Spleen (tissue), 11 donors: ENCODE measurements around the gene LMX1A. TPM values are rescaled to one million over a fixed set of nuclear protein-coding genes. Genes with fewer than 3 reads are reported as not detected.

Source experiments
- DNase-seq: peaks from one replicate; pipeline ENCODE4 v3.0.0-alpha.2; 2020
- H3K27ac ChIP-seq, 8 donors: fragments of 200-600 bp; sonication (generic) in 7 of 8; 1 replicate in 4 of 8; 2 replicates in 4 of 8; pipeline versions ENCODE4 v1.5.0 to v1.8.0; 2016 to 2021; ENCODE audit warnings: inconsistent platforms in 4 of 8, mild to moderate bottlenecking in 4 of 8, moderate library complexity in 1 of 8
- H3K27me3 ChIP-seq, 7 donors: fragments of 200-600 bp; sonication (generic) in 6 of 7; replicated peaks in 1 of 7; 1 replicate in 4 of 7; 2 replicates in 3 of 7; pipeline versions ENCODE4 v1.5.0 to v1.8.0; 2016 to 2021; ENCODE audit warnings: inconsistent platforms in 3 of 7, mild to moderate bottlenecking in 1 of 7
- H3K36me3 ChIP-seq, 6 donors: fragments of 200-600 bp; sonication (generic) in 5 of 6; 1 replicate in 4 of 6; 2 replicates in 2 of 6; pipeline versions ENCODE4 v1.5.0 to v1.8.0; 2016 to 2021; ENCODE audit warnings: inconsistent platforms in 2 of 6
- H3K4me1 ChIP-seq, 6 donors: fragments of 200-600 bp; sonication (generic) in 5 of 6; 1 replicate in 3 of 6; 2 replicates in 3 of 6; pipeline versions ENCODE4 v1.5.0 to v1.8.0; 2016 to 2021; ENCODE audit warnings: inconsistent platforms in 3 of 6
- H3K4me3 ChIP-seq, 8 donors: fragments of 200-600 bp; sonication (generic) in 7 of 8; 1 replicate in 4 of 8; 2 replicates in 4 of 8; pipeline versions ENCODE4 v1.5.0 to v1.8.0; 2016 to 2021; ENCODE audit warnings: inconsistent platforms in 4 of 8, mild to moderate bottlenecking in 4 of 8, moderate library complexity in 2 of 8
- H3K9me3 ChIP-seq, 8 donors: fragments of 200-600 bp; sonication (generic) in 7 of 8; 1 replicate in 4 of 8; 2 replicates in 4 of 8; pipeline versions ENCODE4 v1.5.0 to v1.8.0; 2016 to 2021; ENCODE audit warnings: inconsistent platforms in 4 of 8
- POLR2A ChIP-seq, 3 donors: fragments of 450-650 bp; IDR thresholded peaks; one replicate each; pipeline ENCODE4 v1.5.1; 2017; ENCODE audit warnings: antibody characterized with exemption in 3 of 3, mild to moderate bottlenecking in 1 of 3
- POLR2AphosphoS5 ChIP-seq, 3 donors: sonication (generic); formaldehyde crosslinking; IDR thresholded peaks; one replicate each; pipeline ENCODE4 v1.5.1; 2017; ENCODE audit warnings: antibody characterized with exemption in 3 of 3
- WGBS, 5 donors: extraction: QIAGEN DNeasy Blood & Tissue Kit in 3 of 5; methylation state at CpG; one replicate each; pipeline versions ENCODE4 v1.1.5 to v1.1.7; 2013 to 2018; 5-methylcytosine and 5-hydroxymethylcytosine counted together
- intact Hi-C: fragments of 100-400 bp; cut with DNase I; formaldehyde crosslinking; loops from one replicate; pipeline ENCODE4 v1.15.0; 2023; ENCODE audit warnings: low total_unique reads
- polyA plus RNA-seq, 3 donors: library from polyadenylated mRNA; stranded (reverse); fragments of 200-250 nt; gene quantifications; one replicate each; pipeline ENCODE4 v1.2.1, GENCODE V29; 2013
- total RNA-seq, 7 donors: library from RNA; depleted of rRNA in 3 of 7; stranded (reverse); fragments of >200 nt in 3 of 7; fragmentation: NEBNext Ultra II Directional in 4 of 7; extraction: Animal tissue kit (Norgen Biotek cat#: 25700) in 4 of 7; gene quantifications; one replicate each; pipeline versions ENCODE4 v1.1.0 to v1.2.1, GENCODE V29; 2016 to 2021
- TF ChIP-seq, protein P1 (sequence below), 11 experiments: fragments of 200-600 bp in 7 of 11; fragments of 450-650 bp in 4 of 11; sonication (generic) in 4 of 11; IDR thresholded peaks in 8 of 11; conservative IDR thresholded peaks in 3 of 11; 1 replicate in 7 of 11; 2 replicates in 4 of 11; pipeline versions ENCODE4 v1.4.0 to v1.8.0; 2016 to 2021; ENCODE audit warnings: antibody characterized with exemption in 11 of 11, inconsistent platforms in 4 of 11, mild to moderate bottlenecking in 1 of 11
- donor health status: healthy with polysubstance abuse.
- donor health status: DM: no; HTN: no; CAD: no; lungs with moderate emphysema.
- donor health status: DM: no; HTN: no; CAD: no.
- donor health status: Bipolar disorder and iron deficiency.
- donor health status: healthy.
- donor health status: DM: no; HTN: no; CAD: no.
- donor health status: DM: yes; HTN: yes; CAD: no.

Gene LMX1A
- total and polyA plus RNA-seq, 10 donors: not detected

DNA sequence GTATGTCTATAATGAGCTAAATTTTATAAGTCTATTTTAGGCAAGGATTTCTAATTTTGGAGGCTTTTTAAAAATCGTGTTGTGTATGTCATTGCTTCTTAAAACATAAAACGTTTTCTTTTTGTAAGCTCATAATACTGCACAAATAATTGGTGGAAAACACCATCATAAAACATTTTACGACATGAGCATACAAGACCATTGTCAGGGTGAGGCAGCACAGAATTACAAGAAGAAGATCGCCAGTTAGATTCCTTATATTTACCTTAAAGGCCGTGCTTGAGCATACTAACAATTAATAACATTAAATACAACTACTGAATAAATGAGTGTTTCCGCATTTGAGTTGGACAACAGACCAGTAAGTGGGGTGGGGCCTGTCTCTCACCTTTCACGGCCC, 19.1 kb upstream of the LMX1A start:
- 20 to 27% (median 26%) methylated on average over 7 of the region's 7 CpGs for WGBS, 5 donors

DNA sequence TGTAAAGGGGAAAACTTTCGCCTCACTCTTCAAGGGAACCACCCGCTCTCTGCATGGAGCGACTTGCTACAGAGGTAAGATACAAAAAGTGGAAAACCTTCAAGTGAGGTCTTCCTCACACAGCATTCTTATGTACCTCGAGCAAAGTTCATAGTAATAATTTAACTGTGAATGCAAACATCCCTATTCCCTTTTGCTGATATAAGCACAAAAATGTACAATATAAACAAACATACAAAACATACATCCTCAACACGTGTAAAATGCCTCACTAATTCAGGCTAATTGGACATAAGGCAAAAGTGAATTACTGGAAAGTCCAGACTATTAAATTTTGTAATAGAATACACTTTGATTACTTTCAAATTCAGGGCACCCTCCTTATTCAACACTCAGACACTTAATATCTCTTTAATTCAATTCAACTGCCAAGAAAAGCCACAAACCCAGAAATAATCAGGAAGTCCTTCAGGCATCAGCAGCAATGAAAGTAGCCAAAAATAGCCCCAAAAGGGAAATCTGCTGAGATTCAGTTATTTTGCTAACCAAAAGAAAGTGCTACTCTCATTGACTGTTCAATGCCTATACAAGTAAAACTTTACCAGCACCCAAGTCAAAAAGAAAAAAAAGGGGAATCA, 15.2 kb upstream of the LMX1A start:
- intact Hi-C loops: no loop called here
- no peak overlapping the region for H3K27ac ChIP-seq
- 15 to 27% (median 24%) methylated on average over 5 of the region's 5 CpGs for WGBS, 5 donors
- no peak for DNase-seq
- H3K36me3 ChIP-seq: no peaks in the 10 kb centered on the region
- H3K9me3 ChIP-seq: no peaks in the 10 kb centered on the region
- no peak overlapping the region for H3K4me3 ChIP-seq
- H3K4me1 ChIP-seq: peaks cover 9 to 44% (median 27%) of the 10 kb centered on the region in 6 donors
- peaks cover 0 to 89% (median 33%) of the 10 kb centered on the region in 7 donors for H3K27me3 ChIP-seq
- TF ChIP-seq, protein P1, sequence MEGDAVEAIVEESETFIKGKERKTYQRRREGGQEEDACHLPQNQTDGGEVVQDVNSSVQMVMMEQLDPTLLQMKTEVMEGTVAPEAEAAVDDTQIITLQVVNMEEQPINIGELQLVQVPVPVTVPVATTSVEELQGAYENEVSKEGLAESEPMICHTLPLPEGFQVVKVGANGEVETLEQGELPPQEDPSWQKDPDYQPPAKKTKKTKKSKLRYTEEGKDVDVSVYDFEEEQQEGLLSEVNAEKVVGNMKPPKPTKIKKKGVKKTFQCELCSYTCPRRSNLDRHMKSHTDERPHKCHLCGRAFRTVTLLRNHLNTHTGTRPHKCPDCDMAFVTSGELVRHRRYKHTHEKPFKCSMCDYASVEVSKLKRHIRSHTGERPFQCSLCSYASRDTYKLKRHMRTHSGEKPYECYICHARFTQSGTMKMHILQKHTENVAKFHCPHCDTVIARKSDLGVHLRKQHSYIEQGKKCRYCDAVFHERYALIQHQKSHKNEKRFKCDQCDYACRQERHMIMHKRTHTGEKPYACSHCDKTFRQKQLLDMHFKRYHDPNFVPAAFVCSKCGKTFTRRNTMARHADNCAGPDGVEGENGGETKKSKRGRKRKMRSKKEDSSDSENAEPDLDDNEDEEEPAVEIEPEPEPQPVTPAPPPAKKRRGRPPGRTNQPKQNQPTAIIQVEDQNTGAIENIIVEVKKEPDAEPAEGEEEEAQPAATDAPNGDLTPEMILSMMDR (IDR thresholded peaks at IDR 0.05 in 8 of 11, conservative IDR thresholded peaks at IDR 0.05 in 3 of 11): no peak
- TF ChIP-seq POLR2A (IDR thresholded peaks at IDR 0.05): no peak

More for the DNA sequence above, 19.1 kb upstream of the LMX1A start:
- no peaks in the 10 kb centered on the region for H3K9me3 ChIP-seq
- peaks cover 9 to 40% (median 31%) of the 10 kb centered on the region in 6 donors for H3K4me1 ChIP-seq
- no peaks in the 10 kb centered on the region for H3K36me3 ChIP-seq
- no peak for TF ChIP-seq POLR2AphosphoS5 (IDR thresholded peaks at IDR 0.05)
- TF ChIP-seq, protein P1 (IDR thresholded peaks at IDR 0.05 in 8 of 11, conservative IDR thresholded peaks at IDR 0.05 in 3 of 11): no peak
- TF ChIP-seq POLR2A (IDR thresholded peaks at IDR 0.05): no peak
- DNase-seq: no peak
- H3K4me3 ChIP-seq: peak overlapping the region in 7 of 8 donors; percentile 4 to 61 (median 23)
- peak overlapping the region in 7 of 8 donors; percentile 63 to 87 (median 74) for H3K27ac ChIP-seq
- peaks cover 0 to 71% (median 33%) of the 10 kb centered on the region in 7 donors for H3K27me3 ChIP-seq
- intact Hi-C loops: no loop called here

DNA sequence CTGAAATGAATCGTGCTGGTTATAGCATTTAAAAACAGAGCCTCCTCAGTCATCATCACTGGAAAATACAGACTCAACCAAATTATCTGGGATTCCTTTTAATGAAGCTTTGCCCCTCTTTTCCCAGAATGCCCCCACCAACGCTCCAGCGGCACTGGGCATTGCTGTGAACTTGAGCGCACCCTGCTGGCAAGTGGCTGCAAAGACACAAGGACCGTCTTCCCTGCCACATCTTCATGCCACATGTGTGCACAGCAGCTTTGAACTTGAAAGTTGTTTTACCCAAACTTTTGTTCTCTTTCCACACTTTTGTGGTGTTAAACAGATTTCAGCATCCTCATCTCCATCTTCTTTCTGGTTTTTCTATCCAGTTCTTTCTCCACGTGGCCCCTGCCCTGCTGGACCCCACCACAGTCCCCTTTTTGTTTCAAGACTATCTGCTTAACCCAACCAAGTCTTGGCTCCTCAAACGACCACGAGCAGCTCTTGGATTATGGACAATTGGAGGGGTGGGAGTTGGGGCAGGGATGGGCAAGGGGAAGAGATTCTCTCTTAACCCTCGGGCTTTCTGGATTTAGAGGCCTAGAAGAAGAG, 12.8 kb upstream of the LMX1A start:
- intact Hi-C loops: no loop called here
- H3K36me3 ChIP-seq: no peaks in the 10 kb centered on the region
- peaks cover 0 to 89% (median 12%) of the 10 kb centered on the region in 7 donors for H3K27me3 ChIP-seq
- no peak overlapping the region for H3K27ac ChIP-seq
- H3K4me1 ChIP-seq: peaks cover 0 to 24% (median 13%) of the 10 kb centered on the region in 6 donors
- 16 to 20% (median 19%) methylated on average over 9 of the region's 9 CpGs for WGBS, 5 donors
- no peak for TF ChIP-seq POLR2A (IDR thresholded peaks at IDR 0.05)
- TF ChIP-seq, protein P1 (IDR thresholded peaks at IDR 0.05 in 8 of 11, conservative IDR thresholded peaks at IDR 0.05 in 3 of 11): peak in 9 of 11 experiments; percentile 51 to 87 (median 80)
- TF ChIP-seq POLR2AphosphoS5 (IDR thresholded peaks at IDR 0.05): no peak
- no peaks in the 10 kb centered on the region for H3K9me3 ChIP-seq
- no peak overlapping the region for H3K4me3 ChIP-seq
- DNase-seq: peak; percentile 81

DNA sequence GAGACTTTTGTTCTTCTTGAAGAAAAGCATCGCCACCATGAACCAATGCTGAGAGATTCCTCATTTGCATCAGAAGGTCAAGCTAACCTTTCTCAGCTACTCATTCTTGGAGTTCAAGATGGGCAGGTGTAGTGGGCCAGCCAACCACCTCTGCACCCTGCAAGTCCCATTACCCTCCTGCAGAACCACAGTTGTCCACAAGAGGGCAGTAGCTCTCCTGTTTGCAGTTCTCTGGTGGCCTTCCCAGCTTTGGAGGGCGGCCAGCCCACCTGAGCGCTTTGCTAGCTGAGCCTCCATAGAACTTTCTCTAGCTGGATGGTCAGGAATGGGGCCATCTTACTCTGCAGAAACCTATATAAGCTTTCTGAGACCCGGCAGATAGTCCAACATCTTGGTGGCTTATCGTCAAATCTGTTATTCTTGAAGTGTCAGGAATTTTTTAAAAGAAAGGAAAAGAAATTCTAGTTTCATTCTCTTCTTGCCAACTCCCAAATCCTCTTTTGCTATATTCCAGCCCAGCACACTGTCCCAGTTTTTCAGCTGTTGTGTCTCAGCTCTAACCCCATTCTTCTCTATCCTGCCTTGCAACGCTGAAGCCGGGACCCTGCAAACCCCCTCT, 11.0 kb upstream of the LMX1A start:
- peak; percentile 80 for DNase-seq
- intact Hi-C loops: no loop called here
- TF ChIP-seq, protein P1 (IDR thresholded peaks at IDR 0.05 in 8 of 11, conservative IDR thresholded peaks at IDR 0.05 in 3 of 11): peak; percentile 39 to 96 (median 91)
- TF ChIP-seq POLR2AphosphoS5 (IDR thresholded peaks at IDR 0.05): no peak

More for the DNA sequence above, 11.0 kb upstream of the LMX1A start:
- H3K9me3 ChIP-seq: no peaks in the 10 kb centered on the region
- H3K36me3 ChIP-seq: no peaks in the 10 kb centered on the region
- peaks cover 0 to 84% (median 0%) of the 10 kb centered on the region in 7 donors for H3K27me3 ChIP-seq
- no peak overlapping the region for H3K4me3 ChIP-seq
- WGBS, 5 donors: 34 to 43% (median 38%) methylated on average over 7 of the region's 7 CpGs
- peaks cover 0 to 24% (median 13%) of the 10 kb centered on the region in 6 donors for H3K4me1 ChIP-seq
- H3K27ac ChIP-seq: no peak overlapping the region
